Mesothelial cell of epicardium (in vitro differentiated cells): ENCODE results near the gene CNGA3. TPM values are rescaled to one million over a fixed set of nuclear protein-coding genes. Genes with fewer than 3 reads are reported as not detected.
"Not testable (repeated sequence)": the region's sequence is repeated elsewhere in the genome, so short reads cannot be mapped to it uniquely, and the experiment has no call there.

Experiments used
- DNase-seq, 2 experiments: peaks; one replicate each; pipeline ENCODE4 v3.0.0; 2021; ENCODE audit warnings: low spot score in 2 of 2; ENCODE audit not compliant: unreplicated experiment in 2 of 2
- H3K27ac Mint-ChIP-seq: 2 replicates; pipeline ENCODE4 v1.8.0; 2021; ENCODE audit warnings: mixed read lengths
- H3K27me3 Mint-ChIP-seq: 2 replicates; pipeline ENCODE4 v1.8.0; 2021; ENCODE audit warnings: low read depth, mixed read lengths
- H3K36me3 Mint-ChIP-seq: 2 replicates; pipeline ENCODE4 v1.8.0; 2021; ENCODE audit warnings: mixed read lengths
- H3K4me1 Mint-ChIP-seq: 2 replicates; pipeline ENCODE4 v1.8.0; 2021; ENCODE audit warnings: mixed read lengths
- H3K4me3 Mint-ChIP-seq: 2 replicates; pipeline ENCODE4 v1.8.0; 2021; ENCODE audit warnings: mild to moderate bottlenecking, moderate library complexity, mixed read lengths
- H3K9me3 Mint-ChIP-seq: 2 replicates; pipeline ENCODE4 v1.8.0; 2021; ENCODE audit warnings: mixed read lengths
- CTCF ChIP-seq: fragments of 200-600 bp; sonication (generic); IDR thresholded peaks from one replicate; pipeline ENCODE4 v1.5.0; 2021; ENCODE audit warnings: antibody characterized with exemption; ENCODE audit not compliant: unreplicated experiment
- total RNA-seq: library from RNA; stranded (reverse); gene quantifications from 3 replicates; pipeline ENCODE4 v1.2.1, GENCODE V29; 2021

The CNGA3 gene
- total RNA-seq, 1 donor from 2014 or later, result not detected

GRCh38 chr2:98317214-98317613 lies 29.0 kb upstream of the CNGA3 start:
- Mint-ChIP-seq H3K36me3 (peaks cover 3% of the 10 kb centered on the region), H3K9me3 (peaks cover 27% of the 10 kb centered on the region), H3K4me3 (no peak overlapping the region), H3K27ac (no peak overlapping the region), H3K27me3 (peaks cover 6% of the 10 kb centered on the region), H3K4me1 (no peaks in the 10 kb centered on the region)
- no peak for DNase-seq
- TF ChIP-seq CTCF, result no peak

DNA sequence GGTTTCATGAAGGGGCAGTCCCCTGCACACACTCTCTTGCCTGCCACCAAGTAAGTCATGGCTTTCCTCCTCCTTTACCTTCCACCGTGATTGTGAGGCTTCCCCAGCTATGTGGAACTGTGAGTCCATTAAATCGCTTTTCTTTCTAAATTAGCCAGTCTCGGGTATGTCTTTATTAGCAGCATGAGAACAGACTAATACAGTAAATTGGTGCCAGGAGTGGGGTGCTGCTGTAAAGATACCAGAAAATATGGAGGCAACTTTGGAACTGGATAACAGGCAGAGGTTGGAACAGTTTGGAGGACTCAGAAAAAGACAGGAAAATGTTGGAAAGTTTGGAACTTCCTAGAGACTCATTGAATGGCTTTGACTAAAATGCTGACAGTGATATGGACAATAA lies 26.1 kb upstream of the CNGA3 start:
- not testable (repeated sequence) for H3K27ac Mint-ChIP-seq, H3K36me3 Mint-ChIP-seq, H3K4me1 Mint-ChIP-seq, DNase-seq, H3K4me3 Mint-ChIP-seq, H3K27me3 Mint-ChIP-seq
- H3K9me3 Mint-ChIP-seq, result peaks cover 47% of the 10 kb centered on the region

DNA sequence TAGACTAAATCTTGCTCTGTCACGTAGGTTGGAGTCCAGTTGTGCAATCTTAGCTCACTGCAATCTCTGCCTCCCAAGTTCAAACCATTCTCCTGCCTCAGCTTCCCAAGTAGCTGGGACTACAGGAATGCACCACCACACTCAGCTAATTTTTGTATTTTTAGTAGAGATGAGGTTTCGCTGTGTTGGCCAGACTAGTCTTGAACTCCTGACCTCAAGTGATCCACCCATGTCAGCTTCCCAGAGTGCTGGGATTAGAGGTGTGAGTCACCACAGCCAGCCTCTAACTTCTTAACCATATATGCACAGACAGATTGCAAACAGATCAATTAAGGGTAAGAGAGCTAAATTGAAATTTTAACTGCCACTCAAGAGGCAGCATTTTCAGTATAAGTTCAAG lies 22.1 kb upstream of the CNGA3 start:
- Mint-ChIP-seq H3K9me3 (peaks cover 48% of the 10 kb centered on the region), H3K27ac (no peak overlapping the region), H3K4me3 (no peak overlapping the region), H3K36me3 (peaks cover 3% of the 10 kb centered on the region), H3K4me1 (no peaks in the 10 kb centered on the region), H3K27me3 (no peaks in the 10 kb centered on the region)
- TF ChIP-seq CTCF, result no peak
- DNase-seq, result no peak

DNA sequence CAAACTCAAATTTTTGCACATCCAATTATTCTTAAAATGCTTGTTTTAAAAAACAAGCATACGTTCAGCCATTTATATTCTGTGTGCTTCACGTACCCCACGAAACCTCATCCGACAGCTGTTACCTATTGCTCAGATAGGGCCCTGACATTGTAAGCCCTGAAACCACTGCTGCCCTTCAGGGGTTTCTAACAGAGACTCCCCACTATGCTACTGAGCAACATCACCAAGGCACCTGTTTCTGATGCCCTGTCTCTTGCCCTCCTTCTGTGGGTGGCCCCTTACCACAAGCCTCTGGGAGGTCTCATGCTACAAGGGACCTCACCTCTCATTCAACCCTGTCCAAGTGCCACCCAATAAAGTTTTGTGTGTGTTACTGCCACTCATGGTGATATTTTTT lies 18.5 kb upstream of the CNGA3 start:
- H3K4me1 Mint-ChIP-seq, result no peaks in the 10 kb centered on the region
- DNase-seq, result no peak
- no peak for TF ChIP-seq CTCF
- no peak overlapping the region for H3K4me3 Mint-ChIP-seq
- H3K9me3 Mint-ChIP-seq, result peaks cover 23% of the 10 kb centered on the region
- no peaks in the 10 kb centered on the region for H3K36me3 Mint-ChIP-seq
- peaks cover 7% of the 10 kb centered on the region for H3K27me3 Mint-ChIP-seq
- H3K27ac Mint-ChIP-seq, result no peak overlapping the region

DNA sequence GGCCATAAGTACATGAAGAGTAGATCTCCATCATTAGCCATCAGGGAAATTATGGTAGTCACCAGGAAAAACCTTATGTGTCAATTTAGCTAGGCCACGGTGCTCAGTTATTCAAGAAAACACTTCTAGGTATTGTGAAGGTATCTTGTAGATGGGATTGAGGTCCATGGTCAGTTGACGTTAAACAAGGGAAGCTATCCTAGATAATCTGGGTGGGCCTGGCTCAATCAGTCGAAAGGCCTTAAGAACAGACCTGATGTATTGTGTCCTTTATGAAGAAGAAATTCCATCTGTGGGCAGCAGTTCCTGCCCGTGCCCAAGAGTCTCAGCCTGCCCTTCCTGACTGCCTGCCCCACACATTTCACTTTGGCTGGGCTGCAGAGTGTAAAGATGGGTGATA lies 16.7 kb upstream of the CNGA3 start:
- Mint-ChIP-seq H3K9me3 (peaks cover 9% of the 10 kb centered on the region), H3K4me1 (peaks cover 3% of the 10 kb centered on the region), H3K27me3 (peaks cover 9% of the 10 kb centered on the region), H3K27ac (no peak overlapping the region), H3K4me3 (no peak overlapping the region), H3K36me3 (no peaks in the 10 kb centered on the region)
- TF ChIP-seq CTCF, result no peak
- DNase-seq, result no peak

- Mint-ChIP-seq H3K4me3 (no peak overlapping the region), H3K27ac (no peak overlapping the region), H3K4me1 (peaks cover 3% of the 10 kb centered on the region), H3K9me3 (peaks cover 12% of the 10 kb centered on the region), H3K27me3 (peaks cover 30% of the 10 kb centered on the region), H3K36me3 (no peaks in the 10 kb centered on the region)
- TF ChIP-seq CTCF, result no peak
- DNase-seq, result no peak
Observed at GRCh38 chr2:98332989-98333388, 13.3 kb upstream of the CNGA3 start.
